HL-60/S4 treated with retinoic acid at 250 ng/mL for 4 days and 3 days (cell line): ENCODE data around the gene MPL.

Experiments used
- in situ Hi-C: fragments of 300-500 bp; cut with MboI; formaldehyde crosslinking; loops from 2 replicates; pipeline ENCODE4 v1.7.0; 2022; ENCODE audit warnings: low sequenced_read_pairs

MPL gene

GRCh38 chr1:43321331-43321891, 16.2 kb upstream of the MPL start:
- in situ Hi-C loops, result no loop called here

GRCh38 chr1:43322506-43322905, 15.1 kb upstream of the MPL start:
- in situ Hi-C loops, result no loop called here

- in situ Hi-C loops, result no loop called here
These were observed 12.8 kb upstream of the MPL start for GRCh38 chr1:43324810-43325209.

GRCh38 chr1:43325381-43325780, 12.2 kb upstream of the MPL start:
- in situ Hi-C loops, result no loop called here

GRCh38 chr1:43327549-43328292, 9.9 kb upstream of the MPL start:
- in situ Hi-C loops, result no loop called here

- in situ Hi-C loops, result no loop called here
These were observed 7.4 kb upstream of the MPL start for GRCh38 chr1:43329995-43330751.

- in situ Hi-C loops, result no loop called here
These were observed 5.9 kb upstream of the MPL start for GRCh38 chr1:43331688-43332087.

- in situ Hi-C loops, result no loop called here
These were observed 3.0 kb upstream of the MPL start for GRCh38 chr1:43334453-43335205.

- in situ Hi-C loops, result no loop called here
These were observed 383 bp downstream of the MPL start for GRCh38 chr1:43338001-43338400.

GRCh38 chr1:43339584-43340232, 2.1 kb downstream of the MPL start:
- in situ Hi-C loops, result no loop called here

- in situ Hi-C loops, result no loop called here
These were observed 2.9 kb downstream of the MPL start for GRCh38 chr1:43340559-43340958.

GRCh38 chr1:43344267-43344850, 6.7 kb downstream of the MPL start:
- in situ Hi-C loops, result no loop called here

GRCh38 chr1:43345120-43345519, 7.5 kb downstream of the MPL start:
- in situ Hi-C loops, result no loop called here

- in situ Hi-C loops, result no loop called here
These were observed 9.0 kb downstream of the MPL start for GRCh38 chr1:43346636-43347035.

GRCh38 chr1:43348343-43348808, 10.8 kb downstream of the MPL start:
- in situ Hi-C loops, result no loop called here

GRCh38 chr1:43348809-43349593, 11.4 kb downstream of the MPL start:
- in situ Hi-C loops, result no loop called here

- in situ Hi-C loops, result no loop called here
These were observed 12.1 kb downstream of the MPL start for GRCh38 chr1:43349594-43350306.

GRCh38 chr1:43350976-43351375, 13.4 kb downstream of the MPL start:
- in situ Hi-C loops, result no loop called here
